NCI-H2196 (cell line): ENCODE measurements around the gene MRM1.
"Not testable (repeated sequence)": the region's sequence is repeated elsewhere in the genome, so short reads cannot be mapped to it uniquely, and the experiment has no call there.

Source experiments
- DNase-seq: peaks from one replicate; lab custom pipeline; 2025; ENCODE audit not compliant: unreplicated experiment; lab: John Stamatoyannopoulos, UW

The MRM1 gene

GRCh38 chr17:36600465-36600864 is 918 bp upstream of the MRM1 start:
- DNase-seq: no peak

- no peak for DNase-seq
Observed at GRCh38 chr17:36600936-36601302, 464 bp upstream of the MRM1 start.

GRCh38 chr17:36602030-36602748 is 806 bp downstream of the MRM1 start:
- no peak for DNase-seq

GRCh38 chr17:36602924-36603384 is 1.6 kb downstream of the MRM1 start:
- peak; percentile 51 for DNase-seq

- not testable (repeated sequence) for DNase-seq
Observed at GRCh38 chr17:36605028-36605427, 3.6 kb downstream of the MRM1 start.

- no peak for DNase-seq
Observed at GRCh38 chr17:36608280-36608679, 6.9 kb downstream of the MRM1 start.

- peak; percentile 48 for DNase-seq
Observed at GRCh38 chr17:36608794-36609497, 7.6 kb downstream of the MRM1 start.

GRCh38 chr17:36609498-36609862 is 8.1 kb downstream of the MRM1 start:
- DNase-seq: no peak

- DNase-seq: no peak
Observed at GRCh38 chr17:36610474-36610873, 9.1 kb downstream of the MRM1 start.

- DNase-seq: no peak
Observed at GRCh38 chr17:36611345-36612072, 10.1 kb downstream of the MRM1 start.

GRCh38 chr17:36612323-36612722 is 10.9 kb downstream of the MRM1 start:
- no peak for DNase-seq

GRCh38 chr17:36613155-36613554 is 11.8 kb downstream of the MRM1 start:
- no peak for DNase-seq

GRCh38 chr17:36614081-36614480 is 12.7 kb downstream of the MRM1 start:
- DNase-seq: no peak

- DNase-seq: no peak
Observed at GRCh38 chr17:36614933-36615332, 13.6 kb downstream of the MRM1 start.

- DNase-seq: no peak
Observed at GRCh38 chr17:36616061-36617029, 15.0 kb downstream of the MRM1 start.

- no peak for DNase-seq
Observed at GRCh38 chr17:36617773-36618172, 16.4 kb downstream of the MRM1 start.

- DNase-seq: no peak
Observed at GRCh38 chr17:36623281-36623680, 21.9 kb downstream of the MRM1 start.

- no peak for DNase-seq
Observed at GRCh38 chr17:36625188-36625587, 23.8 kb downstream of the MRM1 start.

GRCh38 chr17:36627101-36627500 is 25.7 kb downstream of the MRM1 start:
- DNase-seq: peak; percentile 21

GRCh38 chr17:36628576-36628975 is 27.2 kb downstream of the MRM1 start:
- no peak for DNase-seq
